ENCODE data around the gene GAP43.
"Not testable (repeated sequence)": the region's sequence is repeated elsewhere in the genome, so short reads cannot be mapped to it uniquely, and the experiment has no call there.

Gene GAP43

DNA sequence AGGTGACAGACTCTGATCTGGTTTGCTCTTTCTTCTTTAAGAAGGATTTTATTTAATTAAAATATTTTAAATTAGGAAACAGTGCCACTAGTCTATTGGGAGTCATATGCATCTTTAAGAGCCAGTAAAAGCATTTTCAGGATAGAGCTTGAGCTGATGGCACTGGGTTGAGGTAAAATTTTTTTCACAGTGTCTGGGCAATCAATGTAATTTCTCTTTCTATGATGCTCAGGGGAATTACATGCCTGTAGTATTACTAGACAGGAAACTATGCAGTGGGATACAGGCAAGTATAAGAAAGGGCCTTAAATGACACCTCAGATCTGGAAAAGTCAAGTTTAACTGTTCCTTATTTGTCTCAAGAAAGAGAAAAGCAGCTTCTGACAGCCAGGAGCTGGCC lies 76.4 kb downstream of the GAP43 start:
- no peak for DNase-seq

DNA sequence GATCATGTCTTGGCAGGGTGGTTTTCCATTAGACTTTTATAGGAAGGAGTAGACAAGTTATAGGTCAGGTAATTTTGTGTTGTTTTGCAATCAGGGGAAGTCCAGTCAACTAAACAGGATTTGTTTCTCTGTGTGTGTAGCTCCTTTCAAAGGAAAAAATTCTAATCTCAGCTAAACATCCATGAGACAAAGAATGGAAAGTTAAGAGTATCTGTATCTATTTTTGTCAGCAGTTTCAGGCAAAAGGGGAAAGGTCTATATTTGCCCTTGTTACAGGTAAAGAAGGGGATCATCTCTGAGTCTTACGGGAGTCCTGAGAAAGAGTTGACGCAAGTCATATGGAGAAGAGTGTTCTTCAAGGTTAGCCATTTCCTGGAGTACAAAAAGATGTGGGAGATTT lies 79.3 kb downstream of the GAP43 start:
- no peak for DNase-seq

DNA sequence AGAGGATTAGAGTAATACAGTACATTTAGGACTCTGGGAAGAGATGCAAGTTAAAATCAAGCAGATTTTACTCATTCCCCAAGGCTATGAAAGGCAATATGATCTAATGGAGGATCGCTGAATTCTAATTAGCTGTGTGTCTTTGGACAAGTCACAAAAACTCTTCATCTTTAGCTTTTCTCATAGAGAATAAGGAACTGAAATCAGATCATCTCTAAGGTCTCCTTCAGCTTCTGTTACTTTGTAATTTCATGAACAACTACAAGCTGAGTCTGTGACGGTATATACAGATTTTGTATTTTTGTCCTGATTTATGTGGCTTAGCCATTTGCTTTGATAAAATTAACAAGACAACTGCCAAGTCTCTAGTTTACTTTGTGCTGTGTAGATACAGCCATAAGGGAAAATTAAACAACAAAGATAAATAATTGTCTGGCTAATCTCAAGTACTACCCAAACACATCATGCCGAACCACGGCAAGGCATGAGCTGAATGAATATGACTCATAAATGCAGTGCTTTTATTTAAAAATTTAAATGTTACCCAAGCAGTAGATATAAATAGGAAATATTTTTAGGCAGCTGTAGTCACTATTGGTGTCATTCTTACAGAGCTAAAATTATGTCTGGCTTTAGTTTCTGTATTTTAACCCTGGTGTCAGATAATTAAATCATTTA lies 81.5 kb downstream of the GAP43 start:
- no peak for DNase-seq

DNA sequence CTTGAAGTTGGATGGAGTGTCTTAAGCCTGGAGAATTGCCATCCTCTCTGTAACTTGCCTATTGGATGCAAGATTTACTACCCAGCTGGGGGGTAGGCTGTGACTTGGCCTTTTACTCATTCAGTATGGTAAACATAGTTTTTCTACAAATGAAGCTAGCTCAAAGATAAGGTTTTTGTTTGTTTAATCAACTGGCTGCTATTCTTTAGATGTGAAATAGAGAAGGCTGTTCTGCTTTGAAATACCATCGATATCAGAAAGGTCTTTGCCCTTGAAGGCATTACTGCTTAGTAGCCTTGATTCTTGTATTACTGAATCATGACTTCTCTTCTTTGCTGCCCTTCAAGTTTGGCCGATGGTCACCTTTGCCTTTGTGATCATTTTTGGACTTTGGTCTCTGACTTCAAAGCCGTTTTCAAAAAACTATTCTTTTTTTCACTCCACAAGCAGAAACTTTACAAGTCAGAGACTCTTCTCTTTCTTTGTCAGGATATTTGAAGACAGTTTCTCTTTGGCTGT lies 83.1 kb downstream of the GAP43 start:
- no peak for DNase-seq

DNA sequence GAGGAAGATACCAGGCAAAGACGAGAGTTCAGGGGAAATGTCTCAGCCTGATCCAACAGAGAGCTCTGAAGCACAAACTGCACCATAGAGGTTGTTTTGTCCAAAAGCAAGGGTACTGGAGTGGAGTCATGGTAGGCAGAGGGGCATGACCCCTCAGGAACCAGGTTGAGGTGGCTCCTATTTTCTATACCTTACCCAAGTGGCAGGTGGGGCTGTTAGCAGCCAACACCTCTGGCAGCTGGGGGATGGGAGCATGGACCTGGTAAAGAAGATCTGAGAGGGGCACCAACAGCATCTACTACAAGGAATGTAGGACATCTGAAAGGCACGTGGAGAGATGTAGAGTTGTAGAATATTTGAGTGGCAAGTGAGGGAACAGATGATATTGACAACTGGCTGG lies 85.2 kb downstream of the GAP43 start:
- no peak for DNase-seq

DNA sequence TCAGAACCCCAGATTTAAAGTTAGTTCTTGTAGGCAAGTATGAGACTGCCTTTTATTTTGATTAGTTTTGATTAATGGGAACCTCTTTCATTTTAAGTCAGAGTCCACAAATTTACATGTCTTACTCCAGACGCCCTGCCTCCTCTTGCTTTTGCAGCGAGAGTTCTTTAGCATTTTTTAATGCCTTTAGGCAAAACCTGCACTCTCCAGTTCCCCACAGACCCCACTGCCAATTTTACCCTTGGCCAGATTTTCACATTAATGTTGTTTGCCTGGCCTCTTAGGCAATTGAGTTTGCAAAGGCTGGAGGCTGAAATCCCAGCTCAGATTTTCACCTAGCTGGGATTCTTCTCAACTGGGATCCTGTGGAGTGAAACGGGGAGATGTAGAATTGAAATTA lies 85.8 kb downstream of the GAP43 start:
- no peak for DNase-seq

DNA sequence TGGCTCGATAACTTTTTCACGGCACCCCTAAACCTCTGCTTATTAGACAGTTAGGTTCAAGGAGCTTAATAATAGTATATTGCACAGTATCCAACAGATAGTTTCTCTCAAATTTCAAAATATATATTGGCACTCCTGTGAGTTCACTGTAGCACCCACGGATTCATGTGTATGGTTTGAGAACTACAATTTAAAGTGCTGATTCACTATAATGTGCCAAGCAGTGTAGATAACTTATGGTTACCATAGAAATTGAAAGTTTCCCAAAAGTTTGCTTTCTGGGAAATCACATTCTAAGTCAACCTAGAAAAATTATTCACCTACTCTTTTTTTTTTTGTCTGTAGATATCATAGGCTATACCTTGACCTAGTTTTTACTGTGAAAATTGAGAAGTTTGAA lies 86.6 kb downstream of the GAP43 start:
- no peak for DNase-seq

DNA sequence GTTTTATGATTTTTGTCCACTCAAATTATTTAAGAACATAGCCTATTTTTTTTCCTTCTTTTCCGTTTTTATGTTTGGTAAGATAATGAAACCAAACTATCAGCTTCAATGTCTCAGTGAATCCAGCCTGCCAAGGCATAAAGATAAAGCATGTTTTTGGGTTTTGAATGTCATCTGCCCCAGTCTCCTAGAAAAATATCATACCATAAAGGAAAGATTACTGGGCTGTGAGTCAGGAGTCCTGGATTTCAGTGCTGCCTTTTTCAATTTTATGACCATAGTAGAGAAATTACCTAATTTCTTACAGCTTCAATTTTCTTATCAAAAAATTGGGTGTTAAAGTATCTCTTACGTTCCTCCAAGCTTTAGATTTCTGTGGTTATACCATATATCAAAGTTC lies 87.5 kb downstream of the GAP43 start:
- DNase-seq, result no peak

DNA sequence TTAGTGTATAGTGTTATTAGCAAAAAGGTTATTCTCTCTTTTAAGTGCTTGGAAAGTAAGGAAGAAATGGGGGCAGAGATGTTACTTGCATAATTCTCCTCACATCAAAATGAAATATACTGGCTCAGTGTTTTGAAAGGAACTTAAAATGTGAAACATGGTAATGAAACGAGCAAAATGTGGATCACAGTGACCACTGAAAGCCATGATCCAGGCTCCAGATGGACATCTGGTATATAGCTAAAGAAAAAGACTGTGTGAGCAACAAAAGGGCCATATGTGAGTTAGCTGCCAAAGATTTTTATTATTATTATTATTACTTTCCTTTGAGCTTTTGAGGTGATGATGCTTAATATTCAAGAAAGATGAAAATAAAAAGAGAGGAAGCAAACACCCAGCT lies 89.6 kb downstream of the GAP43 start:
- no peak for DNase-seq

DNA sequence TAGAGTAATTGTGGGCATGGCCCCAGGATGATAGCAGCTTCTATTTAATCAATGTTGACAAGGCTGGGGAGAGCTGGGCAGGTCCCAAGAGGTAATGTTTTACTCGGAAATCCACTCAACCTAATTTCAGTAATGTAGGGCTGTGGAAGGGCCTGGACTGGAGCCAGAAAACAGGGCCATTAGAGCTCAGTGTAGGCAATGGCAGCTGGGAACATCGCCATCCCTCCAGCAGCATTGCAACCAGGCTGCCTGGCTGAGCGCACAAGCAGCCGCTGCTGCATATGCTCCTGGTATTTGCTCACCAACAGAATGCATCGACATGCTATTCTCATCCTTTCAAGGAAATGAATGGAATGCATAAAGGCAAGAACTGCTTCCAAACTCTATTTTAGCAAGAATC lies 90.0 kb downstream of the GAP43 start:
- no peak for DNase-seq

DNA sequence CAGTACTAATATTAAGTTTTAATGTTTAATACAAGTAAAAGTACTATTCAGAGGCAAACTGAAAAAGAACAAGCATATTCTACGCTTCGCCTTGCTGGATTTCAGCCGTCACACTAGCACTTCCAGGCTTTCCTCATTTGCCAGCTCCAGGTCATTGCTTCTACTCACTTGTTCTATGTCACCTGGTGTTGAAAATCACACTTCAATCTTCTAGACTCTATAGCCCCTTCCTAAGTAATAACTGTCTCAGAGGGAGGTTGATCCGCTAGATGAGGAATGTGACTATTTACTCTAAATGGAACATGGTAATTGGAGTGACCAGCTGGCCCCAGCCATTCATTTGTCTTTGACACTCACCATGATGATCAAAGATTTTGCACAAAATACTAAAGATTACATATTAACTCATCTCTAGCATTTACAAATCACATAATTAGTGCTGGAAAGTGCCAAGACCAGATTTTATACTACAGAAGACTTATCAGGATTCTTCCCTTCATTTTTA lies 92.0 kb downstream of the GAP43 start:
- no peak for DNase-seq

DNA sequence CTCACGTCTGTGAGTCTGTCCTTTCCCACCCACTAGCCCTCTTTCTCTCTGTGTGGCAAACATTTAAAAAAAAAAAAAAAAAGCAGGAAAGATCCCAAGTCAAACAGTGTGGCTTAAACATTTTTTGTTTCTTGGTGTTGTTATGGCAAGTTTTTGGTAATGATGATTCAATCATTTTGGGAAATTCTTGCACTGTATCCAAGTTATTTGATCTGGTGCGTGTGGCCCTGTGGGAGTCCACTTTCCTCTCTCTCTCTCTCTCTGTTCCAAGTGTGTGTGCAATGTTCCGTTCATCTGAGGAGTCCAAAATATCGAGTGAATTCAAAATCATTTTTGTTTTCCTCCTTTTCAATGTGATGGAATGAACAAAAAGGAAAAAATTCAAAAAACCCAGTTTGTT lies 97.7 kb downstream of the GAP43 start:
- no peak for DNase-seq

DNA sequence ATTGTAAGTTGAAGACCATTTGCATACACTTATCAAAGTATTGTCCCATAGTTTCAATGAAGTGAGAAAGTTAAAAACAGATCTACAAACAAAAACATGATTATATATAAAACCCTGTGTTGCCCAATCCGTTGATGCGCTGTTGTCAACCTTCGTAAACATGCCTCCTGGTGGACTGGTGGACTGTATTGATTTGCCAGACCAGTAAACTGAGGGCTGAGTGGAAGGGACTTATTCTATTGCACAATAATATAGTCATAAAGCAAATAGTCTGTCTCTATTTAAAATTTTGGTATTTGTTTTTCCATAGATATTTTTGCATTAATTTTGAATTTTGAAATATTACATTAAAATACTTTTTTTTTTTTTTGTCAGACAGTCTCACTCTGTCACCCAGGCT lies 102.5 kb downstream of the GAP43 start:
- DNase-seq, result no peak

DNA sequence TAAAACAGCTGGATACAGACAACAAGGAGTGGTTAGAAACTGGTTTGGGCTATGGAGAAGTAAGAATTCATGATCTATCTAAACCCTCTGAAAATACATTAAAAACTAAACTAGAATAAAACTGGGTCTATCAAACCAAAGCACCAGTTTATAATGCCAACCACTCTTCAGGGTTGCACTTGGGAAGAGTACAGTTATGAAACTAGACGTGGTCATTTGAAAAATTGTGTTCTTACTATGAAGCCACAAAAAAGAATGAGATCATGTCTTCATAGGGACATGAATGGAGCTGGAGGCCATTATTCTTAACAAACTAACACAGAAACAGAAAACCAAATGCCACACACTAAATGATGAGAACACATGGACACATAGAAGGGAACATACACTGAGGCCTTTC lies 103.8 kb downstream of the GAP43 start:
- no peak for DNase-seq

DNA sequence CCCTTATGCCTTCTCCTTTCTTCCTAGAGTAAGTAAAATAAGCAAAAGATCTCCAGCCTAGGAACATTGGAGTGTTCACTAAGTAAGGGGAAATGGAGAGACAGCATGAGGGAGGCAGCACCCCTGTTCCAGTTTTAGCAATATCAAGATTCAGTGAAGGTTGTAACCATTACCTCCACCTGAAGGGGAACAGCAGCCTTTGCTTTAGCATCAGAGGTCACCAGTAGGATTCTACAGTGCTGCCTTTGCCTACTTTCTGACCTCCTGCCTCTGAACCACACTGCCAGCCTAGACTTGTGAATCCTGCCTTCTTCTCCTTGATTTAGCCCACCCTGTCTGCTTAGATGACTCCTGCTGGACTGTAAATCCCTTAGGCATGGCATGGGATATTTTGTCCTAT lies 104.7 kb downstream of the GAP43 start:
- no peak for DNase-seq

DNA sequence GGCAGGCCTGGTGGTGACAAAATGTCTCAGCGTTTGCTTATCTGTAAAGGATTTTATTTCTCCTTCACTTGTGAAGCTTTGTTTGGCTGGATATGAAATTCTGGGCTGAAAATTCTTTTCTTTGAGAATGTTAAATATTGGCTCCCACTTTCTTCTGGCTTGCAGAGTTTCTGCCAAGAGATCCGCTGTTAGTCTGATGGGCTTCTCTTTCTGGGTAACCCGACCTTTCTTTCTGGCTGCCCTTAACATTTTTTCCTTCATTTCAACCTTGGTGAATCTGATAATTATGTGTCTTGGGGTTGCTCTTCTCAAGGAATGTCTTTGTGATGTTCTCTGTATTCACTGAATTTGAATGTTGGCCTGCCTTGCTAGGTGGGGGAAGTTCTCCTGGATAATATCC lies 113.0 kb downstream of the GAP43 start:
- DNase-seq, result not testable (repeated sequence)

DNA sequence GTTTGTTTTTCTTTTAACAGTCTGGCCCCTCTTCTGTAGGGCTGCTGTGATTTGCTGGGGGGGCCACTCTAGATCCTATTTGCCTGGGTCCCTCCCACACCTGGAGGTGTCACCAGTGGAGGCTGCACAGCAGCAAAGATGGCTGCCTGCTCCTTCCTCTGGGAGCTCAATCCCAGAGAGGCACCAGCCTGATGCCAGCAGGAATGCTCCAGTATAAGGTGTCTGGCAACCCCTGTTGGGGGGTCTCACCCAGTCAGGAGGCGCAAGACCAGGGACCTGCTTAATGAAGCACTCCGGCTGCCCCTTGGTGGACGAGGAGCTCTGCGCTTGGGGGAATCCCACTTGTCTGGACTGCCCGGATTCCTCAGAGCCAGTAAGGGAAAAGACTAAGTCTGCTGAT lies 118.3 kb downstream of the GAP43 start:
- DNase-seq, result no peak

DNA sequence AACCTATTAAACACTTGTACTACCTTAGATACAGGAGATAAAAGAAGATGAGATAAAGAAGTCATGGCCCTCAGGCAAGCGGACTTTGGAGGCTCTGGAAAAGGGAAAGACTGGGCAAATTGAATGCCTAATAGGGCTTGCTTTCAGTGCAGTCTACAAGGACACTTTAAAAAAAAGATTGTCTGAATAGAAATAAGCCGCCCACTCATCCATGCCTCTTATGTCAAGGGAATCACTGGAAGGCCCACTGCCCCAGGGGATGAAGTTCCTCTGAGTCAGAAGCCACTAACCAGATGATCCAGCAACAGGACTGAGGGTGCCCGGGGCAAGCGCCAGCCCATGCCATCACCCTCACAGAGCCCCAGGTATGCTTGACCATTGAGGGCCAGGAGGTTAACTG lies 121.2 kb downstream of the GAP43 start:
- DNase-seq, result not testable (repeated sequence)

DNA sequence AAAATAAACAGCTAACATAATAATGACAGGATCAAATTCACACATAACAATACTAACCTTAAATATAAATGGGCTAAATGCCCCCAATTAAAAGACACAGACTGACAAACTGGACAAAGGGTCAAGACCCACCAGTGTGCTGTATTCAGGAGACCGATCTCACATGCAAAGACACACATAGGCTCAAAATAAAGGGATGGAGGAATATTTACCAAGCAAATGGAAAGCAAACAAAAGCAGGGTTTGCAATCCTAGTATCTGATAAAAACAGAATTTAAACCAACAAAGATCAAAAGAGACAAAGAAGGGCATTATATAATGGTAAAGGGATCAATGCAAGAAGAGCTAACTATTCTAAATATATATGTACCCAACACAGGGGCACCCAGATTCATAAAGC lies 129.7 kb downstream of the GAP43 start:
- not testable (repeated sequence) for DNase-seq

DNA sequence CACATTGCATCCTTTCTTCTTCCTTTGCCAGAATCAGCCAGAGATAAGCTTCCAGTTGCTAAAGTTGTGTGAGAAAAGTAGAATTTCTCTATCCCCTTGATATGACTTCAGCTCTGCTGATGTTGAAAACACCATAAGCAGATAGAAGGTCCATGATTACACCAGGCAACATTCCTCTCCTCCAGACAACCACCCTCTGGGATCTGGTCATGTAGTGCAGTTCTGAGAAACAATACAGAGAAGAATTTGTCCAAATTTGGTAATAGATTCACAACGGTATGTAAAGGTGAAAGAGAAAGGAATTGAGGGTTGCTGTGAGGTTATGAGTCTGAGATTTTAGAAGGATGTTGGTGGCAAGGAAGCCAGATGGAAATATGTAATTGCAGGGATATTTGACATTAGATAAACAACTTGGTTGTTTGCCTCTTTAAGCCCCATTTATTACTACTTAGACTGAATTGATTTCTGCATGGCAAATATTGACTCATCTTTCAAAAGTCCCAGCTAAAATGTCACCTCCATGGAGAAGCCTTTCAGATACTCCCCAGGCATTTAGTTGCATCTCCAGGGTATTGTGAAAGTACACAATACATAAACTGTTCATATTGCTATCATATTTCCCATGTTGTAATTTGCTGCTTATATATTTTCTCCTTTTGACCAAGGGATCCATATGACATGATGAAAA lies 134.9 kb downstream of the GAP43 start:
- no peak for DNase-seq

DNA sequence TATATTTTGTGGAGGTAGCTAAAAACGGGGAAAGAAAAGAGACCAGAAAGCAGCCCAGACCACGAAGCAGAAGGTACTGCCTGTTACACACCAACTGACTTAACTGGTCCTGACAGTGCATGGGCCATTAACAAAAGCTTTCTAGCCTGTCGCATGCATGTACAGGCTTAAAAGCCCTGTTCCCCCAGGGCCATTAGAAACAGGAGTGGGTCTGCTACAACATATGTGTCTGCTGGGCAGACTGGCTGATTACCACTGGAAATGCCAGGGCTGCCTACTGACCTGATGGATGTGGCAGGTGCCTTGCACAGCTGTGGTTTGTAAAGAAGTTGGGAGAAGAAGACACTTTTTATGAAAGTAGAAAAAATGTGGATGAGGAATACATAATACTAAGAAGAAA lies 137.4 kb downstream of the GAP43 start:
- DNase-seq, result no peak

DNA sequence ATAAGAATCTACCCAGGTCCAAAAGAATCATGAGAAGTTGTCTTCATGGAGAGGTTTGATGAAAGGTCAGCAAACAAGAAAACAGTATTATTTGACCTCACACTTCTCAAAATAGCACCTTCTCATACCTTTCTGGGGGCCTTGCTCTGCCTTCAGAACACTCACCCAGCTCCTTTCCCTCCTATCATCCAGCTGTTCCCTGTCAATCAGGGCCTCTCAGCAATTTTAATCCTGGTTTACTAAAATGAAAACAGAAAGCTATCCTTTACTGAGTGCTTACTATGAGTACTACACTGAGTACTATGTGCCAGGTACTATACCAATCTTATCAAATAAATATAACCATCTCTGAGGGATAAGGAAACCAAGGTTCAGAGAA lies 138.6 kb downstream of the GAP43 start:
- no peak for DNase-seq

DNA sequence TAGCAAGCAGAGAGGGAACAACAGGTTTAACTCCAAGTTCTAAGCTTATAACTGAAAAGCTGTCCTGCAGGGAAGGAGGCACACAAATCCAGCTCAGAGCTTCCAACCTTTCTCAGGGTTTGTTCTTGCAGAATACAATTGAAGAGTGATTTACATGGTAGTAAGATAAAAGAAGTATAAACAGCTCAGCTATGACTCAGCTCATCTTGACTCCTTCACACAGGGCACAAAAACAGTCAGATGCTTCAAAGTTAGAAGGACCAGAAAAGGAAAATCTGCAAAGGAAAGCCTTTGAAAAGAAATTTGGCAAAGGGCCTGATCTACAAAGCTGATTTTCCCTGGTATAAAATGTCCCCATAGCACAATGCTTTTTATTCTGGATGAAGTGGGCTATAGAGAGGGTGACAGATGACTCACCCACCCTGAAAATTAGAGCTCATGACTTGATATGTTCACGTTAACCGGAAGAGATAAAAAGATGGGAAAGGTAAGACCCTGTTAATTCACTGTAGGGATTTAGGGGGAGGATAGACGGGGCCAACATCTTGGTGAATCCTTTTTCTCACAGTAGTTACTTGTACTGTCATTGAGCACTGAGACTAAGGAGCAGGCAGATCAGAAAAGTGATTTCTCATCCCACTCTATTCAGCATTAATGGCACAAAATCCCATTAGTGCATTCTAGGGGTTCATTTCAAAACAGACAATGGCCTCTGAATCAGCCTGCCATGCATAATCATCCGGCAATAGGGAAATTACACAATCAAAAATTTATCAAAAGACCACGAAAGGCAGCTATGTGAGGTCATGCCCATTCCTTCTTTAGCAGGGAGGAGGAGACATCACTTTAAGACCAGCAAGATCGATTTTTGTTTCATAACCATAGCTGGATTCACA lies 143.5 kb downstream of the GAP43 start:
- DNase-seq, result no peak

DNA sequence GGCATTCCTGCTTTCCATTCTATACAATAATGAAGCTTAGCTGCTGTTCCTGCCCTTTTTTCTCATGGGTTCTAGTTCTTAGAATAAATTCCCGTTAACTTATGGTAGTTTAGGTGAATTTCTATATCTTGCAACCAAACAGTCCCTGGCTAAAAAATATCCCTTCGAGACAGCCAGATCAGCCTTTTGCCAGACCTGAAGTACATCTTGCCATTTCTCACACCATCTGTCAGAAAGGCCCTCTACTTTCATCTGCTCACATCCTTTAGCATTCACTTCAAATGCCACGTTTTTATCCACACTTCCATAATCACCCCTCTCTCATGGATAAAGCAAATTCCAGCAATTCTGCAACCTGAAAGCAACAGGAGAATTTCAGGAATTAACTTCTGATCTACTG lies 145.4 kb downstream of the GAP43 start:
- DNase-seq, result no peak
